Panc1 (cell line): ENCODE measurements around the gene CAMK2A.

Experiments used
- CTCF ChIP-seq: fragments of 450-650 bp; IDR thresholded peaks from 2 replicates; pipeline ENCODE4 v1.5.1; 2017; ENCODE audit warnings: mild to moderate bottlenecking
- POLR2AphosphoS5 ChIP-seq: IDR thresholded peaks from 2 replicates; pipeline ENCODE4 v1.6.1; 2012; ENCODE audit warnings: mild to moderate bottlenecking, low read depth, low read length, moderate library complexity
- REST ChIP-seq, 2 experiments: IDR thresholded peaks; 2 replicates each; pipeline ENCODE4 v1.6.1; 2011 to 2012; ENCODE audit warnings: low read depth in 2 of 2, control low read depth in 1 of 2, low read length in 1 of 2, mild to moderate bottlenecking in 1 of 2, moderate library complexity in 1 of 2; ENCODE audit not compliant: insufficient read depth in 1 of 2

GRCh38 chr5:150264667-150265603, 24.6 kb downstream of the CAMK2A start:
- TF ChIP-seq CTCF (no peak), POLR2AphosphoS5 (no peak), REST (IDR thresholded peaks at IDR 0.05; ENCODE audit: insufficient read depth in 1 of 2, low read depth in 2 of 2, low read length in 1 of 2) (no peak)
